Mesenchymal stem cell (in vitro differentiated cells and primary cell): ENCODE data around the gene LARP6.

ENCODE experiments used
- DNase-seq: peaks from one replicate; pipeline ENCODE4 v3.0.0-alpha.2; 2013
- H2AFZ ChIP-seq: one replicate; pipeline ENCODE4 v1.6.1; 2013; ENCODE audit warnings: low read depth, mild to moderate bottlenecking, control low read depth, inconsistent platforms, low read length, moderate library complexity
- H2AK5ac ChIP-seq: 2 replicates; pipeline ENCODE4 v1.6.1; 2013; ENCODE audit warnings: low read length, moderate library complexity, mild to moderate bottlenecking, inconsistent platforms; ENCODE audit not compliant: severe bottlenecking
- H2BK120ac ChIP-seq: one replicate; pipeline ENCODE4 v1.6.1; 2013; ENCODE audit warnings: low read depth, mild to moderate bottlenecking, inconsistent platforms, low read length, moderate library complexity
- H2BK12ac ChIP-seq, 2 experiments: one replicate each; pipeline ENCODE4 v1.6.1; 2013; ENCODE audit warnings: inconsistent platforms in 2 of 2, low read length in 2 of 2, mild to moderate bottlenecking in 2 of 2, moderate library complexity in 2 of 2, control low read depth in 1 of 2
- H2BK15ac ChIP-seq: one replicate; pipeline ENCODE4 v1.6.1; 2013; ENCODE audit warnings: mild to moderate bottlenecking, low read depth, inconsistent platforms; ENCODE audit not compliant: poor library complexity, severe bottlenecking
- H2BK5ac ChIP-seq: 2 replicates; pipeline ENCODE4 v1.6.1; 2013; ENCODE audit warnings: low read depth, mild to moderate bottlenecking, low read length, control low read depth, inconsistent platforms; ENCODE audit not compliant: poor library complexity, severe bottlenecking
- H3K14ac ChIP-seq, 2 experiments: one replicate each; pipeline ENCODE4 v1.6.1; 2013; ENCODE audit warnings: inconsistent platforms in 2 of 2, low read length in 2 of 2, control low read depth in 1 of 2, mild to moderate bottlenecking in 1 of 2, moderate library complexity in 1 of 2
- H3K18ac ChIP-seq, 2 experiments: one replicate each; pipeline ENCODE4 v1.6.1; 2013; ENCODE audit warnings: inconsistent platforms in 2 of 2, low read length in 2 of 2, control low read depth in 1 of 2, low read depth in 1 of 2, mild to moderate bottlenecking in 1 of 2
- H3K23ac ChIP-seq, 2 experiments: one replicate each; pipeline ENCODE4 v1.6.1; 2013; ENCODE audit warnings: inconsistent platforms in 2 of 2, low read length in 2 of 2, mild to moderate bottlenecking in 2 of 2, moderate library complexity in 2 of 2, control low read depth in 1 of 2
- H3K27ac ChIP-seq: 2 replicates; pipeline ENCODE4 v1.5.1; 2013; ENCODE audit warnings: mild to moderate bottlenecking, moderate library complexity, low read length, control low read depth, inconsistent platforms; ENCODE audit not compliant: poor library complexity, severe bottlenecking
- H3K27me3 ChIP-seq, 2 experiments: 2 replicates each; pipeline versions ENCODE4 v1.6.1 to v1.7.0; 2013; ENCODE audit warnings: low read length in 2 of 2, mild to moderate bottlenecking in 2 of 2, moderate library complexity in 2 of 2, control low read depth in 1 of 2, inconsistent platforms in 1 of 2; ENCODE audit not compliant: control insufficient read depth in 1 of 2, insufficient read depth in 1 of 2
- H3K36me3 ChIP-seq, 2 experiments: 2 replicates each; pipeline versions ENCODE4 v1.6.1 to v1.7.0; 2013; ENCODE audit warnings: low read length in 2 of 2, control low read depth in 1 of 2, inconsistent platforms in 1 of 2, low read depth in 1 of 2, mild to moderate bottlenecking in 1 of 2; ENCODE audit not compliant: insufficient read depth in 2 of 2, control insufficient read depth in 1 of 2
- H3K4ac ChIP-seq, 2 experiments: one replicate each; pipeline ENCODE4 v1.6.1; 2013; ENCODE audit warnings: inconsistent platforms in 2 of 2, low read length in 2 of 2, mild to moderate bottlenecking in 2 of 2, moderate library complexity in 2 of 2, control low read depth in 1 of 2, low read depth in 1 of 2
- H3K4me1 ChIP-seq: 2 replicates; pipeline ENCODE4 v1.6.1; 2013; ENCODE audit warnings: low read depth, low read length, control low read depth; ENCODE audit not compliant: control insufficient read depth, insufficient read depth
- H3K4me2 ChIP-seq: 2 replicates; pipeline ENCODE4 v1.6.1; 2013; ENCODE audit warnings: low read length, mild to moderate bottlenecking, inconsistent platforms; ENCODE audit not compliant: poor library complexity, severe bottlenecking
- H3K4me3 ChIP-seq, 2 experiments: 2 replicates each; pipeline versions ENCODE4 v1.5.1 to v1.7.0; 2013; ENCODE audit warnings: low read length in 2 of 2, mild to moderate bottlenecking in 2 of 2, control low read depth in 1 of 2, low read depth in 1 of 2; ENCODE audit not compliant: insufficient read depth in 1 of 2
- H3K79me1 ChIP-seq: replicated peaks from 2 replicates; pipeline ENCODE4 v1.6.1; 2013; ENCODE audit warnings: mild to moderate bottlenecking, control low read depth, low read length, inconsistent platforms; ENCODE audit not compliant: poor library complexity, severe bottlenecking
- H3K9ac ChIP-seq: 2 replicates; pipeline ENCODE4 v1.7.0; 2013; ENCODE audit warnings: mild to moderate bottlenecking, low read length, moderate library complexity
- H3K9me3 ChIP-seq: 2 replicates; pipeline ENCODE4 v1.7.0; 2013; ENCODE audit warnings: mild to moderate bottlenecking, low read length; ENCODE audit not compliant: control insufficient read depth
- H4K8ac ChIP-seq: one replicate; pipeline ENCODE4 v1.6.1; 2013; ENCODE audit warnings: inconsistent platforms, mild to moderate bottlenecking, low read length, moderate library complexity
- H4K91ac ChIP-seq: one replicate; pipeline ENCODE4 v1.6.1; 2013; ENCODE audit warnings: mild to moderate bottlenecking, low read length, inconsistent platforms
- WGBS: methylation state at CpG from one replicate; pipeline ENCODE4 v1.1.7; 2013; ENCODE audit warnings: mixed read lengths; 5-methylcytosine and 5-hydroxymethylcytosine counted together

Gene LARP6

GRCh38 chr15:70789213-70789612 lies 64.7 kb downstream of the LARP6 start:
- H3K23ac ChIP-seq: no peak overlapping the region
- H2BK120ac ChIP-seq: no peak overlapping the region
- H2BK5ac ChIP-seq: no peak overlapping the region
- H2AFZ ChIP-seq: no peak overlapping the region
- H3K27me3 ChIP-seq: no peaks in the 10 kb centered on the region
- H3K36me3 ChIP-seq: no peaks in the 10 kb centered on the region
- 70% methylated on average over 4 of the region's 4 CpGs for WGBS
- peak overlapping the region in 1 of 2 experiments; percentile 79 for H3K18ac ChIP-seq
- no peak overlapping the region for H3K27ac ChIP-seq
- H3K4me3 ChIP-seq: no peak overlapping the region
- peaks cover 16% of the 10 kb centered on the region for H3K4me1 ChIP-seq
- H4K91ac ChIP-seq: no peak overlapping the region
- H2BK15ac ChIP-seq: no peak overlapping the region
- peak overlapping the region; percentile 87 for H2AK5ac ChIP-seq
- no peak overlapping the region for H3K4me2 ChIP-seq
- peak overlapping the region; percentile 90 to 99 for H2BK12ac ChIP-seq
- H3K79me1 ChIP-seq: no peaks in the 10 kb centered on the region
- no peak for DNase-seq
- H3K14ac ChIP-seq: peak overlapping the region in 1 of 2 experiments; percentile 94
- H3K4ac ChIP-seq: peak overlapping the region in 1 of 2 experiments; percentile 90
- no peak overlapping the region for H3K9ac ChIP-seq
- peak overlapping the region; percentile 69 for H4K8ac ChIP-seq
- no peaks in the 10 kb centered on the region for H3K9me3 ChIP-seq

GRCh38 chr15:70788114-70789049 lies 65.6 kb downstream of the LARP6 start:
- peak overlapping the region in 1 of 2 experiments; percentile 70 for H3K18ac ChIP-seq
- peaks cover 10% of the 10 kb centered on the region for H3K4me1 ChIP-seq
- no peaks in the 10 kb centered on the region for H3K79me1 ChIP-seq
- peak overlapping the region in 1 of 2 experiments; percentile 3 for H2BK12ac ChIP-seq
- peak overlapping the region in 1 of 2 experiments; percentile 30 for H3K4me3 ChIP-seq
- H3K27me3 ChIP-seq: no peaks in the 10 kb centered on the region
- DNase-seq: peak; percentile 72
- H3K36me3 ChIP-seq: no peaks in the 10 kb centered on the region
- no peak overlapping the region for H3K23ac ChIP-seq
- H3K4me2 ChIP-seq: no peak overlapping the region
- H2BK120ac ChIP-seq: no peak overlapping the region
- H3K4ac ChIP-seq: no peak overlapping the region
- peak overlapping the region; percentile 15 for H3K27ac ChIP-seq
- no peak overlapping the region for H2BK5ac ChIP-seq
- no peak overlapping the region for H3K9ac ChIP-seq
- H3K14ac ChIP-seq: no peak overlapping the region
- no peak overlapping the region for H4K8ac ChIP-seq
- H2BK15ac ChIP-seq: no peak overlapping the region
- no peak overlapping the region for H2AK5ac ChIP-seq
- H3K9me3 ChIP-seq: no peaks in the 10 kb centered on the region
- 38% methylated on average over 6 of the region's 6 CpGs for WGBS
- H4K91ac ChIP-seq: no peak overlapping the region
- H2AFZ ChIP-seq: no peak overlapping the region

- Histone ChIP-seq H3K79me1 (no peaks in the 10 kb centered on the region), H3K9me3 (no peaks in the 10 kb centered on the region), H3K9ac (no peak overlapping the region), H3K4me1 (peaks cover 11% of the 10 kb centered on the region), H3K23ac (no peak overlapping the region), H4K91ac (no peak overlapping the region), H2BK5ac (no peak overlapping the region), H2AK5ac (peak overlapping the region; percentile 95), H4K8ac (no peak overlapping the region), H3K4ac (no peak overlapping the region), H3K36me3 (no peaks in the 10 kb centered on the region), H3K18ac (no peak overlapping the region), H2BK15ac (peak overlapping the region; percentile 19), H2BK120ac (no peak overlapping the region), H3K27me3 (no peaks in the 10 kb centered on the region), H3K4me3 (no peak overlapping the region), H2AFZ (no peak overlapping the region), H2BK12ac (no peak overlapping the region), H3K14ac (no peak overlapping the region), H3K27ac (no peak overlapping the region), H3K4me2 (no peak overlapping the region)
- WGBS: 98% methylated on average over 4 of the region's 4 CpGs
- no peak for DNase-seq
Measured at GRCh38 chr15:70786996-70787395, 67.0 kb downstream of the LARP6 start.

GRCh38 chr15:70783610-70784022 lies 70.3 kb downstream of the LARP6 start:
- WGBS: 60% methylated on average over 1 of the region's 6 CpGs

More at GRCh38 chr15:70783610-70784022, 70.3 kb downstream of the LARP6 start:
- no peak overlapping the region for H2BK120ac ChIP-seq
- H3K9me3 ChIP-seq: no peaks in the 10 kb centered on the region
- H2BK15ac ChIP-seq: no peak overlapping the region
- H3K18ac ChIP-seq: no peak overlapping the region
- no peak overlapping the region for H3K23ac ChIP-seq
- no peak overlapping the region for H4K91ac ChIP-seq
- peak overlapping the region; percentile 0 for H3K27ac ChIP-seq
- no peak overlapping the region for H3K14ac ChIP-seq
- DNase-seq: peak; percentile 75
- H3K27me3 ChIP-seq: no peaks in the 10 kb centered on the region
- H2AK5ac ChIP-seq: no peak overlapping the region
- H2BK5ac ChIP-seq: no peak overlapping the region
- H3K4me1 ChIP-seq: peaks cover 5% of the 10 kb centered on the region
- H4K8ac ChIP-seq: no peak overlapping the region
- H3K4me3 ChIP-seq: peak overlapping the region in 1 of 2 experiments; percentile 7
- no peaks in the 10 kb centered on the region for H3K36me3 ChIP-seq
- H3K4me2 ChIP-seq: no peak overlapping the region
- no peak overlapping the region for H2BK12ac ChIP-seq
- H3K9ac ChIP-seq: no peak overlapping the region
- H2AFZ ChIP-seq: no peak overlapping the region
- H3K79me1 ChIP-seq: no peaks in the 10 kb centered on the region
- H3K4ac ChIP-seq: no peak overlapping the region
